ENCODE measurements around the gene MRTFB.
A peak's percentile ranks its signal among the peaks of the same experiment; 100 is the strongest.
"Not testable (repeated sequence)": the region's sequence is repeated elsewhere in the genome, so short reads cannot be mapped to it uniquely, and the experiment has no call there.

MRTFB gene

DNA sequence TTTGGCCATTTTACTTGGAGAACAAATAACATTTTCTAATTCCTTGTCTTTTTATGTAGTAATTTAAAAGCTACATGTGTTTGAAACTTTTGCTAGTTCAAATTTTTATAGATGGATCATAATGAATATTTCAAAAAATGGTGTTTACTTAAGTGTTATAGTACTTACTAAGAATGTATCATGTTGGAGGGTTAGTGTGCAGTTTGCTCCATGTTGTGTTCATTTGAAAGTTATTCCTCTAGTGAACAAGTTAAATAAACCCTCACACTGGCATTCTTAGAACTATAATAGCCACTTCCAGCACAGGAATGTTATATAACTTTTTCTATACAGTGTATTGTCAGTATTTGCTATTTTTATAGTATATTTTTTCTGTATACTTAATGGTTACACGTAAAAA is 62.8 kb downstream of the MRTFB start:
- no peak for DNase-seq

DNA sequence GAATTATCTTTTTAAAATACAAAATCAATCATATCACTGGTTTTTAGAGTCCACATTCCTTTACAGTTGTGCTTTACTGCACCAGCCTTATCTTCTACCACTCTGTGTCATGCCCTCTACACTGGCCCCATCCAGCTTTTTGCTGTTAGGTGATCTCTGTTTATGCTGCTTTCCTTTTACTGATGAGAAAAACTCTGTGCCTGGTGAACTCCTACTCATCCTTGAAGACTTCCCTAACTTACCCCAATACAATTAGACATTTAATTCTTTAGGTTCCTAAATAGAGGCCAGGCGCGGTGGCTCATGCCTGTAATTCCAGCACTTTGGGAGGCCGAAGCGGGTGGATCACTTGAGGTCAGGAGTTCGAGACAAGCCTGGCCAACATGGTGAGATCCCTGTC is 64.6 kb downstream of the MRTFB start:
- DNase-seq, result no peak

DNA sequence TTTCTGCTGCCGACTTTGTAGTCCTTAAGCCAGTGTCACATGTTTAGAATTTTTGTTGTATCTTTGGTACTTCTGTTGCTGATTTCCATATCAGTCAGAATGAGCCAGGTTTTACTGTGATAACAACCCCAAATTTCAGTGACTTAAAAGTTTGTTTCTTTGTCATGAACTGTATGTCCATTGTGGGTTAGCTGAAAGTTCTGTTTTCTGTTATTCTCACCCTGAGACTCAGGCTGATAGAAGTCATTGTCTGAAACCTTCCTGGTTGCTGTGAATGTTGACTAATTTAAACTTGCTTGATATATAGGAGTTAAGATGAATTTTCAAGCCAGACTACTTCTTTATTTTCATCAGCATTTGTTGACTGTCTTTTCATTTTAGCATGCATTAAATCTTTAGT is 68.8 kb downstream of the MRTFB start:
- no peak for DNase-seq

DNA sequence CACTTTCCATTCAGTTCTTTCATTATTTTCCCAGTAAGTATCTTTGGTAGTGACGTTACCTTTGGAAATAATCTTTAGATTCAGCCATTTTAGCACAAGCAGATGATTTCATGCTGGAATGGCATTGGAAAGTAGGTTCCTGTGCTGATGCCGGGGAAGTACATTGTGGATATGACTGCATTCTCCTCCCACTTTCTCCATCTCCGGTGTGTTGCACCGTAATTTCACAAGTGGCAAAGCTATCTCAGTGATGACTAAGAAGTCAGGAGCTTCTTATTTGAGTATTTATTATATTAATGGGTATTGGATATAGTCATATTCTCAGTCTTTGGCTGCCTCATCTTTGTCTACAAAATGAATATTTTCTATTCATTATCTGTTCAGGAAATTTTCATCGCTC is 69.8 kb downstream of the MRTFB start:
- peak; percentile 54 to 68 (median 63) for DNase-seq

DNA sequence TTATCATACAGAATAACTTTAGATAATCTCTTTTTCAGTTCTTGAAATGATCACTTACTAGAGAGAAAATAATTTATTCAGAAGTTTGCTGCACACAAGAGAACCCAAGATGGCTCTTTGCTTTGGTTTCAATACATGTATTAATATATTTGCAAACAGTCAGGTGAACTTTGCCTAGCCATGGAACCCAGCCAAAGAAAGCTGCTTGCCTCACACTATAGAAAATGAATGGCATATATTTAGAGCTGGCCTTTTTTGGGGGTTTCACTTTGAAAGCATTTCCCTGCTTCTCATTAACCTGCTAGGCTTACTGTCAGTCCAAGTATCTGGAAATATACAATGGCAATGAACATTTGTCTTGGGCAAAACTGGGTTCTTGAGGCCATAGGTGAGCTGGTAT is 75.3 kb downstream of the MRTFB start:
- DNase-seq, result no peak

DNA sequence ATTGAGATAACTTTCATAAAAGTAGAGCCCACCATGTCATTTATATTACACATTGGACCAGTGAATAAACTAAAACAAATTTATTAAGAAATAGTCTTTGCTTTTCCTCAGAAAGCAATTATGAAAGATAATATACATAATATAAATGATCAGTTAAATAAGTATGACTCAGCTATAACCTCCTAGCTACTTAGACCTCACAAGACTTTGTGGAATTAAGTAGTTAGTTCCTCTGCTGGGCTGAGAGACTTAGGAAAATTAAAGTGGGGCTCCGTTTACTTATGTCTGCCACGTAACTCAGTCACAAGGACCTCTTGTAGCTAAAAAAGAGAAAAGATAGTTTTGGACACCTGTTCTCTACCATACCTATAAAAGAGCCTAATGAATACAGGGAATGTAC is 76.9 kb downstream of the MRTFB start:
- DNase-seq, result no peak

DNA sequence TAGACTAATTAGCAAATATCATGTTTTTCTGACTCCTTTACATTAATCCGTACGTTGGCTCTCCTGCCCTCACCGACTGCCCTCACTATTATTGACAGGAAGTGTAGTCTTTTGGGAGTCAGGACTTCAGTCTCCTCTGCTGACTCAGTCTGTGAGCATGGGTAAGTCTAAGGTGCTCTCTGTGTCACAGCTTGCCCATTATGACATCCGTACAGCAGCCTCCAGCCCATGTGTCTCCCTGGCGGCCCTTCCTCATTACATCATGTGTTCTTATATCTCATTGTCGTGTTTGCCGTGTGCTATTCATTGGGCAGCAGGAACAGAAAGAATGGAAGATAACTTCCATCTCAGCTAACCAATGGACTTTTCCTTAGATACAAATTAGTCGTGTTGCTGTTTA is 77.5 kb downstream of the MRTFB start:
- no peak for DNase-seq

DNA sequence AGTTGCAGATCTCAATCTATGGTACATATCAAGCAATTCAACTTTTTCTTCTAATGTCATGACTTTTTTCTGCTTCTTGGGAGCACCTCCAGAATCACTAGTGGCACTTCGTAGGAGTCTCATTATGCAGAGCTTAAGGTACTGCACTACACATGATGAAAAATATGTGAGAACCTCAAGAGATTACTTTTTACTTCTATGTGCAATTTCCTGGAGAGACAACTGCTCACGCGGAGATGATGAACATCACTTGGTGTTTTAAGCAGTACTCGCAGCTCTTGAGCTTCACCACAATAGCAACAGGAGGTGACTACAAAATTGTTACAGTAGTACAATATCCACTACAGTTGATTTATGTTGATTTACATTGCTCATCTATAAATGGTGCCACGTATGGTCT is 79.7 kb downstream of the MRTFB start:
- no peak for DNase-seq

DNA sequence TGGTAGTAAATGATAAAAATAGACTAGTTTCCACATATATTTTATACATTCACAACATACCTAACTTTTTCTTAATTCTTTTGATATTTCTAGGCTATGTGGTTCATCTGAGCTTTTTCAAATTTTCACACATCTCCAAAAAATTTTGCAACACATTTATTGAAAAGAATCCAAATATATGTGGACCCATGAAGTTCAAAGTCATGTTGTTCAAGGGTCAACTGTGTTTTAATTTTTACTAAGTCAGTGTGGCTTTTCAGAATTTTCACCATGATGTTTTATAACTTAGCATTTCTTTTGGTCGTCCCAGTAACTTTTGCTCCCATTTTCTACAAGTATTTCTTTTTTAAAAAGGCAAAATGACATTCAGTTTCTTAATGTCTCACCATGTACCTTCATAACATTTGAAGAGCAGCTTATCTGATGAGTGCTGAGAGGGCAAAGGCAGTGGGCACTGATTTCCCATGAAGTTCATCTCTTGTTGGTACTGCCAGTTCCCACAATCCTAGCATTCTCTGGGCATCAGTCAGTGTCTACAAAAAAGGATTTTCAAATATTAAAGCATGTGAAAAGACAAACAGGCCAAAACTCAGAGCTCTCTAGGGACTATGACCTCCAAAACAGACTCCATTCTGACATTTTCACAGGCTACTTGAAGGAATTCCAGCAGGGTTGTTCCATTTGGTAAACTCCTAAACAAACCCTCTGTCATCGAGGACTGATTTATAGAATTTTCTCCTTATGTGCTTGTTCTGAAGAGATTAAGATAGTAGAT is 80.3 kb downstream of the MRTFB start:
- no peak for DNase-seq

DNA sequence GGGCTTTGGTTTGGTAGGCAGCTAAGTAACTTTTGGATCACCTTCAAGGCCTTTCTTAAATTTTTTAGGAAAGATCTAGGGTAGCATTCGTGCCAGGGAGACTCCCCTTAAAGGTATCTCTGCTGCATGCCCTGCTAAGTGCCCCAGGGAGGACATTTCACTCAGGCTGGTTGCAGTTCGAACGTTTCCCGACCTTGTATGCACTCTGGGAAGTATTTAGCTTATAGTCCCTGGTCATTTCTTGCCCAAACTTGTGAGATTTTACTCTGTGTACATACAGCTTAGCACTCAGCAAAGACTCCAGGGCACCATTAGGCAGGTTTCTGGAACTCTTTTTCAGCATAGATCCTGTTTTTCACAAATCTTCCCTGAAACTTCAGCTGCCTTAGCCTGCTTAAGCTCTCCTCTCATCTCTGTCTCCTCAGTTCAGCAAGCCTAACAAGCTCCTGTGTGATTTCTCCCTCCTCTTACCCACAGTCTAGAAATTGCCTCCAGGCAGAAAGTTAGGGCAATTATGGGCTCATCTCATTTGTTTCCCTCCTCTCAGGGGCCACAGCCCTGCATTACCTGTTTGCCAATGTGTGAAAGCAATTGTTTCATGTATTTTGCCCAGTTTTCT is 84.6 kb downstream of the MRTFB start:
- no peak for DNase-seq

DNA sequence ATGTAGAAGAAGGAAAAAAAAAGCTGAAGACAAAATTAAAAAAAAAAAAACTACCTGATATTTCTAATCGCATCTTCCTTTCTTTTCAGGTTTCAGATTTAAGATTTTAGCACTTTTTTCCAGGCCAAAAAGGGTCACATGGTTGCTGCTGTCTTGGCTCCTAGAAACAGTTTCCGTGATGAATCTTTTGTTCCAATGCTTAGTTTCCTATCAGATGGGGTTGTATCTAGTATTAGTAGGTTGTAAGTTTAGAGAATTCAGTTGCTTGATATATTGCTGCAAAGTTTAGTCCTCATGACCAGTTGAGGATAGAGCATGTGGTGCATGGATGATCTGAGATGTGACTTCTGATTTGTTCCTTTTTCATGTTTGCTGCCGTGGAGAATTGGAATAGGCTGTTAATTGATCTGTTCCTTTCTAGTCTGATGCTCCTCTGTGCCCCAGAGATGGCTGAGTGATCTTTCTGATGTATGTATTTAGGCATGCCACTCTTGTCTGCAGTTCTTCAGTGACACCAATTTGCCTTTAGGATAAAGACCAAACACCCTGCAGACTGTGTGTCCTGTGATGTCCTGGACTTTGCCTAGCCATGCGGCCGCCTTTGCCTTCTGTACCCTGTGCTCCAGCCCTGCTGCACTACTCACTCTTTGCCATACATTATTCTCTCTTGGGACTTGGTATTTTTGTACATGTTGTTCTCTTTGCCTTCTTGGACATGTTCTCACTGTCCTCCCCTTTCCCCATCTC is 94.0 kb downstream of the MRTFB start:
- no peak for DNase-seq

DNA sequence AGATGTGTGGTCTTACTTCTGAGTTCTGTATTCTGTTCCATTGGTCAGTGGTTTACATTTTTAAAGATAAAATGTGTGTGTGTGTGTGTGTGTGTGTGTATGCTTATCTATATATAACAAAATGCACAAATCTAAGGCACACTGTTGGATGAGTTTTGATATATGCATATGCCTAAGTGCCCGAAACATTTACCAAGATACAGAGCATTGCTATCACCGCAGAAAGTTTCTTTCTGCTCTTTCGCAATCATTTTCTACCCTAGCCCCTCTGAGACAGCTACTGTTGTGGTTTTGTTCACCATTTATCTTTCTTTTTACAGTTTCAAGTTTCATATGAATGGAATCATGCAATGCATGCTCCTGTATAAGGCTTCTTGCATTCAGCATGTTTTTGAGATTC is 97.0 kb downstream of the MRTFB start:
- DNase-seq, result no peak

DNA sequence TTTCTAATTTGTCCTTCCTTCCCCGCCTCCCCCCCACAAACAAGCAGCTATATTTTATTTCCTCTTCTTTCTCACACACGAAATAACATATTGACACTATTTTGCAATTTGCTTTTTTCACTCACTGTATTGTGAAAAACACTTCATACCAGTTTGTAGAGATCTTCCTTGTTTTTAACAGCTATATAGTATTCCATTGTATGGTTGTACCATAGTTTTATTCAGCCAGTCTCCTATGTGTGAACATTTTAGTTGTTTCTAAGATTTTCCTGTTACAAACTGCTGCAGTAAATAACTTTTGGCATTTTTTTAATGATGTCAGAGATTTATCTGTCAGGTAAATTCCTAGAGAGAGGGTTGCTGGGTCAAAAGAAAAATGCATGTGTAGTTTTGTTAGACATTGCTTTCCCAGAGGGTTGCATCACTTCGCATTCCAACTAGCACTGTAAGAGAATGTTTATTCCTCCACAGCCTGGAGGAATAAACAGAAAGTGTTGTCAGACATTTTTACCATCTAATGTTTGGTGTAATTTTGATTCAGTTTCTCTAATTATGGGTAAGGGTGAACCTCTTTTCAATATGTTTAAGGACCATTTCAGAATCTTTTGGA is 101.2 kb downstream of the MRTFB start:
- no peak for DNase-seq

DNA sequence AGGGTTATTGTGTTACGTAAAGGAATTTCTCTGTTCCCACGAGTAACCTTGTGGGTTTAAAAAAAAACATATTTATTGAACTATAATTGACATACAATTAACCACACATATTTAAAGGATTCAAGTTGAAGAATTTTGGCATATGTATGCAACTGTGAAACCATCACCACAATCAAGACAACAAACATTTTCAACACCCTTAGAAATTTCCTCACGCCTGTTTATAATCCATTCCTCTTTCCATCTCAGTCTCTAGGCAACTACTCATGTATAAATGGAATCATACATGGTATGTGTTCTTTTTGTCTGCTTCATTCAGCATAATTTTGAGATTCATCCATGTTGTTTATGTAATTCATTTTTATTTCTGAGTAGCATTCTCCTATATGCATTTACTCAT is 104.0 kb downstream of the MRTFB start:
- DNase-seq, result no peak

DNA sequence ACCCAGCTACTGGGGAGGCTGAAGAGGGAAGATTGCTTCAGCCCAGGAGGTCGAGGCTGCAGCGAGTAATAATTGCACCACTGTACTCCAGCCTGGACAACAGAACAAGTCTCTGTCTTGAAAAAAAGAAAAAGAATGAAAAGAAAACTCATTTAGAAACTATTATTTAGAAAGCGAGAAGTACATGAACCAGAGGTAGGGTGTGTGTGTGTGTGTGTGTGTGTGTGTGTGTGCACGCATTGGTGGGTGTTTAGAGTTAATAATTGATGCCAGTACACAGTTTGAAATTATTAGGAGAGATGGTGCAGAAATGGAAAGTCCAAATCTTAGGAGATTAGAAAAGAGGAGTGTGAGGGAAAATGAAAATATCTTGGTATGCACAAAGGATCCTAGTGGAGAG is 106.6 kb downstream of the MRTFB start:
- DNase-seq, result no peak

DNA sequence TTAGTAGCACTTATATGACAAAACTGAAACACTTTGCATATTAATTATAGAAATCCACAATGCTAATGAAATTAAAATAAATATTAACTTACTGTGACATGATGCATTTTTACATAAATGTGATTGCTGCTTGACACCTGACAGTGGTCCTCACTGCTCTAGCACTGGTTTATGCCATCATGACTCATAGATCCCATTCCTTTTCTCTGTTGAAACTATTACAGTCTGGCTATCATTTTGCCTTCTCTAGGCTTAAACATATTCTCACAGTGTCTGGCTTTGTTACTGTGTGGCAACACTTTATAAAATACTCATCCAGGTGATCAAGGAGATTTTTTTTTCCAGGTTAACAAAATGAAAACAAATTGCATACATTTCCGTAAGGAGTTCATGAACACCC is 108.0 kb downstream of the MRTFB start:
- no peak for DNase-seq

DNA sequence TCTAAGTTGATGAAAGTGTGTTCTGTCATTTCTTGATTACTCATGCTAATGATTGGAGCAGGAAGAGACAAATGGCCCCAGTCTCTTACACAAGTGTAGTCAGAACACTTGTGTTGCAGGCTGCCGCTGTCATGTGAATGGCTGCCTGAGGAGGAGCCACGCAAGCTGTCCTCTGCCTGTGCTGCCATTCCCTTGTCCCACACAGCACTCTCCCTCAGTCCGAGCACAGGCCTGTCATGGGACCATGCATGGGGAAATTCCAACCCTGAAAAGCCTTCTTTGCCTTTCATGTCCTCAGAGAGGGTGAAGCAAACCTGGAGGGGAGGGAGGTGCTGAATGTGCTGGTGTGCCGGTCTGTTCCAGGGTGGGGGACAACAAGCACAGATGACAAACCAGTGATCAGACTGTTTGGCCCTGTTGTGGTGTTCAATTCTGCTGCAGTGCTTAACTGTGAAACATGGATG is 109.4 kb downstream of the MRTFB start:
- DNase-seq, result peak; percentile 41 to 56 (median 56)

DNA sequence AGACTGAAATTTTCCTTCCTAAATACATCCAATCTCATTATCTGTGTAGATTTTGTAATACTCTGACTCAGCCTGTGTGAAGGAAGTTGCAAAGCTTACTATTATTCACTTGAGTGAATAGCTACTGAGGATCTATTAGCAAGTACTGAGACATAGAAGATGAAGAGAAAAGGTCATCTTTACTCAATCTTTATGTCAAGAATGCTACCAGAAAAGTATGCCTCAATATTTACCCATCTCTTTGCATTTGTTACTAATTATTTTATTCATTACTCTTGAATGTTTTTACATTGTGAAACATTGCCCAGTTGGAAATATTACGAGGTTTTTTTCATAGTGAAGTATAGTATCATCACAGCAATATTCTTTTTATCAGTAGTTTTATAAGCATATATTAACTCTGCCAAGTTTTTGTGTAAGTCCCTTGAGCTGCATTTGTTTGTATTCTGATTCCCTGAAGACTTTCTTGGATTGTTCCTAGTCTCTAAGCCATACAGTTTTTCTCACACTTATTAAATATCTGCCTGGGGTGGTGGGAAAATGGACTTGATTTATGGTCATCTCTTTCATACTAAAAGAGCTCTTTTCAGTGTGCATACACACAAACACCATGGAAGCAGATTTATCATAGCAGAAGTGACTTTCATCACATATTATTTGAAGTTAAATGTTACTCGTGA is 110.4 kb downstream of the MRTFB start:
- peak; percentile 30 to 85 (median 81) for DNase-seq

DNA sequence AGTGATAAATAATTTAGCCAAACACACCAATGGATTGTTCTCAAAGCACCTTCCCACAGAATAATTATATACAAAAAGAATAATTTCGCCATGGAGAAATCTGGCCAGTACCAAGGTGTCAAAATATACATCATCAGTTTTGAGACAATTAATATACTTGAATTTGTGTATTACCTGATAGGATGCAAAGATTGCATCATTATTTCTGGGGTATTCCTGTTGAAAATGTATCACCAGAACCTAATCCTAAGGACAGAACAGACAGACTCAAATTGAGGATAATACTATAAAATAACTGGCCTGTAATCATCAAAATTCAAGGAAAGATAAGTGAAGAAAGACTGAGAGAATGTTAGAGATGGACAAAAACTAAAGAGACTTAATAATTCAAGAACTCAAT is 111.9 kb downstream of the MRTFB start:
- DNase-seq, result no peak

DNA sequence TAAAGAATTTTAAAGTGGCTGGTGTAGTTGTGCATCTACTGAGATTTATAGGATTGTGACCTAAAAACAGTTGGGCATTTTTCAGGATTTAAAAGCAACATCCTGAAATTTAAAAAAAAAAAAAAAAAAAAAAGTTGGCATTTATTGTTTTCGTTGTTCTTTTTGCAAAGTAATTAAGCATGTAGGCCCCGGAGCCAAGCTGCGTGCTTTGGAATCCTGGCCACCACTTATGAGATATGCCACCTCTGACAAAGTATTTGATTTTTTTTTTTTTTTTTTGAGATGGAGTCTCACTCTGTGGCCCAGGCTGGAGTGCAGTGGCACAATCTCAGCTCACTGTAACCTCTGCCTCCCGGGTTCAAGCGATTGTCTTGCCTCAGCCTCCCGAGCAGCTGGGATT is 112.8 kb downstream of the MRTFB start:
- DNase-seq, result not testable (repeated sequence)

DNA sequence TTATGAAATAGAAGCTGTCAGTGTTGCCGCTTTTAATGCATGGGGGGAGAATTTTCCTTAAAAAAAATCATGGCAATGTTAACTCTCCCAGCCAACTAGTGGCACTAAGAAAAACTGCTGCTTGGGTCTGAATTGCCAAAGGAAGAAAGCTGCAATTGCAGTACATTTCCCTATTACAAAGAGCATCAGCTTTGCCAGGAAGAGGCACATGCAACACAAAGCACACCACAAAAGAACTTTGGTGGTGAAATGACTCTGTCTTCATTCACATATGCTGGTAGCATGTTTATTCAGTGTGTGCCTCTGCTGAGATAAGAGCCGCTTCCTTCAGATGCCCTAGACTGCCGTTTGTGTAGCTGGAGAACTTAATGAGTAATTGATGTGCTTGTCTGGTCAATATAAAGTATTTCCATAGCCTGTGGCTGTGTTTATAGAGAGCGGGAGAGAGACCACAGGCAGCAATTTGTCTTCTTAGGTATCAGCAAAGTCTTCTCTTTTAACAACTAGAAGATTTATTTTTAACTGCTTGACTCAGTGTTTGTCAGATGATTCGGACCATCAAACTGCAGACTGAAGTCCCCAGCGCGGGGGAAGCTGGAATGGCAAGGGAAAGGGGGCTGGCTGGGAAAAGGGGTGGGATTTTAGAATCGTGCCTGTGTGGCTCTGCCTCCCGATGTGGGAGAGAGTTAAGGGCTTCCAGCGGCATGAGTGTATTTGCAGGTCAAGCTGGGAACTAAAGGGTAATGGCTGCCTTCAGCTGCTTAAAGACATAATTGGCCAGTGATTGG is 115.1 kb downstream of the MRTFB start:
- DNase-seq, result peak in 1 of 3 donors; percentile 8

DNA sequence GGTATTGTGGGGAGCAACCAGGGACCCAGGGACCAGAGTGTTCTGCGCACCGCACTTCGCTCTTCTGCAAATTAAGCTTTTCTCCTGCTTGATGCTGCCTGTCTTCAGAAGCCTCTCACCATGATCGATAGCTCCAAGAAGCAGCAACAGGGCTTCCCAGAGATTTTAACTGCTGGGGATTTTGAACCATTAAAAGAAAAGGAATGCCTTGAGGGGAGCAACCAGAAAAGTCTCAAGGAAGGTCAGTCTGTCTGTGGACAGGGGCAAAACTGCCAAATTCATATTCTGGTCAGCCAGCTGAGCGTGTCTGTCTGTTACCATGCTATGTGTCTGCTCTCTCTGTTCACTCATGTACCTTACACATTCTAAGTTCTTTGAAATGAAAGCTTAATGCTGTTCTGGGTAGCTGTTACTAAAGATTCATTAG is 115.7 kb downstream of the MRTFB start:
- no peak for DNase-seq
